ENCODE data around the gene COMTD1. TPM values are rescaled to one million over a fixed set of nuclear protein-coding genes. Genes with fewer than 3 reads are reported as not detected.

COMTD1 gene
- total RNA-seq (2013; cell fraction: nucleolus; rRNA removed) = 3.2 and 4.7 TPM in 2 replicates
- total RNA-seq (2014; rRNA removed) (41.0 and 64.3 TPM in 2 replicates), total RNA-seq (2014; rRNA removed; fragmentation: Illumina TruSeq; extraction: Trizol) (4.4 and 6.4 TPM in 2 replicates), total RNA-seq (2021) (43.2 and 46.3 TPM in 2 replicates), polyA plus RNA-seq (2011; rRNA removed) (3.4 and 8.5 TPM in 2 replicates), polyA plus RNA-seq (2014; fragmentation: Illumina TruSeq; extraction: Trizol) (2.5 TPM in 1 of 2 replicates, not detected in the other), polyA plus RNA-seq (2014; fragmentation: Nextera tagmentation; extraction: Ambion mirVana) (1 to 10 TPM in 1 of 2 experiments, under 1 TPM in 1; 0.39 to 3.4 TPM), polyA plus RNA-seq (2014; rRNA removed) (51.8 and 55.0 TPM in 2 replicates), polyA plus RNA-seq (2016; fragmentation: Nextera tagmentation; extraction: Ambion mirVana) (10 to 100 TPM; 43.5 to 47.1 TPM), polyA minus RNA-seq (2011; rRNA and poly(A)+ RNA removed) (1.8 and 3.9 TPM in 2 replicates), Bru-seq, nascent RNA (percentile 46 among the genes with signal in this experiment), BruChase-seq, experiment 1, labeled RNA remaining after a 6-hour chase (percentile 48 among the genes with signal in this experiment), BruChase-seq, experiment 2, labeled RNA remaining after a 2-hour chase (percentile 47 among the genes with signal in this experiment)
- 5.7 TPM for polyA plus RNA-seq (2011; ENCODE audit: low read depth)
- polyA plus RNA-seq (2011; cell fraction: cytosol; rRNA removed) = 15.2 and 28.1 TPM in 2 replicates
- polyA plus RNA-seq (2011; cell fraction: nucleus; rRNA removed) = 42.1 and 64.7 TPM in 2 replicates
- polyA plus RNA-seq (2012) = 21.8 and 22.7 TPM in 2 replicates
- 3.5 and 8.6 TPM in 2 replicates for polyA minus RNA-seq (2011; cell fraction: cytosol; rRNA and poly(A)+ RNA removed)
- polyA minus RNA-seq (2011; cell fraction: nucleus; rRNA and poly(A)+ RNA removed) = 4.8 and 7.7 TPM in 2 replicates
- long read RNA-seq, experiment 1, transcript COMTD1-201 (7 exons, 976 nt) = major isoform, 17 of 26 reads
- long read RNA-seq, experiment 1, partial matches to known transcripts = 1 of 26 reads
- long read RNA-seq, experiment 1, other reads (novel, unspliced or antisense) = 4 of 26 reads
- long read RNA-seq, experiment 2, partial matches to known transcripts = 0 of 4 reads
- long read RNA-seq, experiment 2, other reads (novel, unspliced or antisense) = 0 of 4 reads

DNA sequence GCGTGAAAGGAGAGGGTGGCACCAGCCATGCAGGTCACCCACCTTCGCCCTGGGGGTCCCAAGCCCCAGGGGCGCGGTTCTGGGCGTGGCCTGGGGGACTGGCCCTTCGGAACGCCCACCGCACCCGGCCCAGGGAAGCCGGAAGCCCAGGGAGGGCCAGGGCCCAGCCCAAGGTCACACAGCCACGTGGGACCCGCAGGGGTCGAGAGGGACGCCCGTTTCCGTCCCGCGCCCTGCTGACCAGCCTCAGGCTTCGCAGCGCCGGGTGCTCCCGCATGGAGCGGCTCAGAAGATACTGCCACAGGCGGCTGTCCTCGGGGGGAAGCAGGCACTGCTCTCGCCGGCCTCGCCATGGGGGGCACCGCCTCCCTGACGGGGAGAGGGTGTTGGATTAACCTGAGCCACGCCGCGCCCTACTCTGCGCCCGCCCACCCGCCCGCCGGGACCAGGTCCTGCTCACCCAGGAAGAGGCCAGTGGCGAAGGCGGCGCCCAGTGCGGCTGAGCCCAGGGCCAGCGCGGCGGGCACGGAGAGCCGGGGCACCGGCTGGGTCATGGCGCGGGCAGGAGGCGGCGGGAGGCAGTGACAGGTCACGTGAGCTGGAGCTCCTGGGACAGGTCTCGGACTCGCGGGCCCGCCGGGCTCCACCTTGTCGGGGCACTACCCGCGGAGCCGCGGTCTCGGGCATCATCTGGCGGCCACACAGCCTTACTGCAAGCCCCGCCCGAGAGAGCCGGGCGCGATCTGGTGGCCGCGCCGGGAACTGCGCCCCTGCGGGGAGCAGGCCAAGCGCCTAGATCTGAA, at the start of gene COMTD1:
COMTD1 (minus strand) TSS at position 583 of the 803 bp plus-strand sequence; CDS start at position 554, 29 bp downstream.
- in situ Hi-C loops (cut with MboI) = loop anchor here (10.0 kb wide), 2 partner anchors 971 to 1351 kb away; no protein-coding TSS in a partner anchor
- ChIA-PET RAD21 (ENCODE audit: unreplicated experiment) (interaction anchor here (0.6 to 3.4 kb wide), 28 partner anchors 12 to 1347 kb away, joined by 3 to 52 read pairs (median 4); partner anchors contain the start of gene VDAC2), CTCF (interaction anchor here (0.6 to 14.5 kb wide), 31 partner anchors 11 to 1111 kb away, joined by 3 to 207 read pairs (median 4); partner anchors contain the start of genes ADK, AP3M1 and VDAC2)
- TF ChIP-seq, protein P1, sequence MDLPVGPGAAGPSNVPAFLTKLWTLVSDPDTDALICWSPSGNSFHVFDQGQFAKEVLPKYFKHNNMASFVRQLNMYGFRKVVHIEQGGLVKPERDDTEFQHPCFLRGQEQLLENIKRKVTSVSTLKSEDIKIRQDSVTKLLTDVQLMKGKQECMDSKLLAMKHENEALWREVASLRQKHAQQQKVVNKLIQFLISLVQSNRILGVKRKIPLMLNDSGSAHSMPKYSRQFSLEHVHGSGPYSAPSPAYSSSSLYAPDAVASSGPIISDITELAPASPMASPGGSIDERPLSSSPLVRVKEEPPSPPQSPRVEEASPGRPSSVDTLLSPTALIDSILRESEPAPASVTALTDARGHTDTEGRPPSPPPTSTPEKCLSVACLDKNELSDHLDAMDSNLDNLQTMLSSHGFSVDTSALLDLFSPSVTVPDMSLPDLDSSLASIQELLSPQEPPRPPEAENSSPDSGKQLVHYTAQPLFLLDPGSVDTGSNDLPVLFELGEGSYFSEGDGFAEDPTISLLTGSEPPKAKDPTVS (IDR thresholded peaks at IDR 0.05; ENCODE audit: low read depth, low read length) = peak; percentile 78
- TF ChIP-seq, protein P2, sequence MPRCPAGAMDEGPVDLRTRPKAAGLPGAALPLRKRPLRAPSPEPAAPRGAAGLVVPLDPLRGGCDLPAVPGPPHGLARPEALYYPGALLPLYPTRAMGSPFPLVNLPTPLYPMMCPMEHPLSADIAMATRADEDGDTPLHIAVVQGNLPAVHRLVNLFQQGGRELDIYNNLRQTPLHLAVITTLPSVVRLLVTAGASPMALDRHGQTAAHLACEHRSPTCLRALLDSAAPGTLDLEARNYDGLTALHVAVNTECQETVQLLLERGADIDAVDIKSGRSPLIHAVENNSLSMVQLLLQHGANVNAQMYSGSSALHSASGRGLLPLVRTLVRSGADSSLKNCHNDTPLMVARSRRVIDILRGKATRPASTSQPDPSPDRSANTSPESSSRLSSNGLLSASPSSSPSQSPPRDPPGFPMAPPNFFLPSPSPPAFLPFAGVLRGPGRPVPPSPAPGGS (IDR thresholded peaks at IDR 0.05; ENCODE audit: borderline replicate concordance, insufficient read depth, low read depth, low read length, poor library complexity, severe bottlenecking) = no peak
- TF ChIP-seq SREBF1 (IDR thresholded peaks at IDR 0.05; ENCODE audit: low read length) (no peak), SREBF2 (IDR thresholded peaks at IDR 0.05; ENCODE audit: low read length) (no peak), BCL11A (IDR thresholded peaks at IDR 0.05; ENCODE audit: low read depth, low read length) (no peak), NBN (IDR thresholded peaks at IDR 0.05) (peak; percentile 52; the same call in 1 of the 2 replicates), BMI1 (IDR thresholded peaks at IDR 0.05; ENCODE audit: borderline replicate concordance) (no peak)
- TF ChIP-seq, protein P3, sequence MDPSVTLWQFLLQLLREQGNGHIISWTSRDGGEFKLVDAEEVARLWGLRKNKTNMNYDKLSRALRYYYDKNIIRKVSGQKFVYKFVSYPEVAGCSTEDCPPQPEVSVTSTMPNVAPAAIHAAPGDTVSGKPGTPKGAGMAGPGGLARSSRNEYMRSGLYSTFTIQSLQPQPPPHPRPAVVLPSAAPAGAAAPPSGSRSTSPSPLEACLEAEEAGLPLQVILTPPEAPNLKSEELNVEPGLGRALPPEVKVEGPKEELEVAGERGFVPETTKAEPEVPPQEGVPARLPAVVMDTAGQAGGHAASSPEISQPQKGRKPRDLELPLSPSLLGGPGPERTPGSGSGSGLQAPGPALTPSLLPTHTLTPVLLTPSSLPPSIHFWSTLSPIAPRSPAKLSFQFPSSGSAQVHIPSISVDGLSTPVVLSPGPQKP (IDR thresholded peaks at IDR 0.05; ENCODE audit: low read depth, low read length) = 0 out of 2 replicates have a peak, but pooled peaks have one; percentile 12
- TF ChIP-seq, protein P4, sequence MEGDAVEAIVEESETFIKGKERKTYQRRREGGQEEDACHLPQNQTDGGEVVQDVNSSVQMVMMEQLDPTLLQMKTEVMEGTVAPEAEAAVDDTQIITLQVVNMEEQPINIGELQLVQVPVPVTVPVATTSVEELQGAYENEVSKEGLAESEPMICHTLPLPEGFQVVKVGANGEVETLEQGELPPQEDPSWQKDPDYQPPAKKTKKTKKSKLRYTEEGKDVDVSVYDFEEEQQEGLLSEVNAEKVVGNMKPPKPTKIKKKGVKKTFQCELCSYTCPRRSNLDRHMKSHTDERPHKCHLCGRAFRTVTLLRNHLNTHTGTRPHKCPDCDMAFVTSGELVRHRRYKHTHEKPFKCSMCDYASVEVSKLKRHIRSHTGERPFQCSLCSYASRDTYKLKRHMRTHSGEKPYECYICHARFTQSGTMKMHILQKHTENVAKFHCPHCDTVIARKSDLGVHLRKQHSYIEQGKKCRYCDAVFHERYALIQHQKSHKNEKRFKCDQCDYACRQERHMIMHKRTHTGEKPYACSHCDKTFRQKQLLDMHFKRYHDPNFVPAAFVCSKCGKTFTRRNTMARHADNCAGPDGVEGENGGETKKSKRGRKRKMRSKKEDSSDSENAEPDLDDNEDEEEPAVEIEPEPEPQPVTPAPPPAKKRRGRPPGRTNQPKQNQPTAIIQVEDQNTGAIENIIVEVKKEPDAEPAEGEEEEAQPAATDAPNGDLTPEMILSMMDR (IDR thresholded peaks at IDR 0.05 in 2 of 3, conservative IDR thresholded peaks at IDR 0.05 in 1 of 3; ENCODE audit: control insufficient read depth in 2 of 3, extremely low read depth in 1 of 3, insufficient read depth in 1 of 3, low read depth in 3 of 3, low read length in 3 of 3) = peak; percentile 100; a peak in 5 of 6 replicates

More for the DNA sequence above, at the start of gene COMTD1:
- Histone ChIP-seq H4K20me1 (ENCODE audit: control insufficient read depth, insufficient read depth) (no peaks in the 10 kb centered on the region), H3K36me3 (ENCODE audit: control insufficient read depth in 2 of 2, insufficient read depth in 2 of 2, low read length in 1 of 2) (peaks cover 16 to 22% of the 10 kb centered on the region in 2 experiments), H3K79me2 (ENCODE audit: control insufficient read depth, insufficient read depth, low read length) (peaks cover 12% of the 10 kb centered on the region), H3K4me1 (ENCODE audit: control insufficient read depth, insufficient read depth, low read length) (peaks cover 11% of the 10 kb centered on the region), H3K4me2 (ENCODE audit: control insufficient read depth, insufficient read depth) (peak within 1 kb of the TSS; percentile 99), H2AFZ (ENCODE audit: control insufficient read depth, low read depth, low read length) (peak within 1 kb of the TSS; percentile 89), H3K27ac (ENCODE audit: control insufficient read depth, insufficient read depth) (peak within 1 kb of the TSS; percentile 82), H3K9ac (ENCODE audit: control insufficient read depth, insufficient read depth, low read length) (peak within 1 kb of the TSS; percentile 85), H3K27me3 (replicated peaks in 1 of 2; ENCODE audit: control insufficient read depth in 2 of 2, insufficient read depth in 2 of 2, low read length in 1 of 2) (no peaks in the 10 kb centered on the region), H3K4me3 (peak within 1 kb of the TSS; percentile 86), H3K9me3 (replicated peaks; ENCODE audit: control insufficient read depth, insufficient read depth, low read length) (no peaks in the 10 kb centered on the region)
- DNase-seq (ENCODE audit: low read depth, low spot score) (peak; percentile 47), ATAC-seq (peak; percentile 75), FAIRE-seq (peak; percentile 72)
- WGBS (ENCODE audit: insufficient coverage, insufficient replicate concordance, low lambda C conversion rate, missing lambda C conversion rate) = under 1% methylated on average over 71 of the region's 76 CpGs
- intact Hi-C loops (cut with micrococcal nuclease; ENCODE audit: unreplicated experiment) = loop anchor here (1.0 to 5.0 kb wide), 4 partner anchors 47 to 969 kb away; no protein-coding TSS in a partner anchor
- SMC1A ChIA-PET (ENCODE audit: uncharacterized antibody, unreplicated experiment) = interaction anchor here (0.6 to 2.8 kb wide), 14 partner anchors 9 to 1384 kb away, joined by 3 to 18 read pairs (median 4); partner anchors contain the start of gene VDAC2
- POLR2A ChIA-PET = interaction anchor here (1.2 to 2.5 kb wide), 3 partner anchors 25 to 124 kb away, joined by 3 to 26 read pairs (median 6); partner anchors contain the start of genes SAMD8 and VDAC2
- no TSS peak for BruUV-seq (replicated peaks)

All from GM12878 (cell line).